A549 (cell line): ENCODE data around the gene CDA.

ENCODE experiments used
- CBX2 ChIP-seq: fragments of 200-600 bp; sonication (generic); IDR thresholded peaks from 2 replicates; pipeline ENCODE4 v1.6.1; 2016; ENCODE audit warnings: low read depth, mild to moderate bottlenecking, borderline replicate concordance
- FOSL2 ChIP-seq, 2 experiments: fragments of 450-650 bp in 1 of 2; fragments of >200 bp in 1 of 2; sonication (Bioruptor Twin) in 1 of 2; formaldehyde crosslinking; IDR thresholded peaks; 2 replicates each; pipeline versions ENCODE4 v1.5.0 to v1.6.1; 2016 to 2020; ENCODE audit warnings: mild to moderate bottlenecking in 1 of 2, moderate library complexity in 1 of 2
- POLR2AphosphoS2 ChIP-seq: conservative IDR thresholded peaks from 2 replicates; pipeline ENCODE4 v1.6.1; 2012; ENCODE audit warnings: low read length, improper control_type of control experiment, inconsistent platforms
- TF ChIP-seq, protein P1 (sequence below): fragments of >200 bp; sonication (Bioruptor Twin); formaldehyde crosslinking; IDR thresholded peaks from 3 replicates; pipeline ENCODE4 v1.5.1; 2016

DNA sequence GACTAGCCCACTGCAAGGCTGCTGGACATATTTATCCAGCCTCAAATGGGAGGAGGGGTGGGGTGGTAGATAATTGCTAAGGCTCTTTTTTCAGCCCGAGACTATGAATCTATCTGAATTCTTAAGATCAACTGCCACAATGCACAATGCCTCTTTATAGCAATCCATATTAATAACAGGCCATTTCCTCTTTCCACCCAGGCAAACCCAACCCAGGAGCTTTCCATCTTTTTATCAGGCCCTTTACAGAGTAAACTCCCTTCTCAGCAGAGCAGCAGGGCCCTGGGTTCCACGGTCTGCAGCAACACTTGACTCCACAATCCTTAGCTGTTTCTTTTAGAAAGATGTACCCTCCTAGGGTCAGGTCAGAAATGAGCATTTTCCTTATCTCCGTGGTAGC lies 71.5 kb downstream of the CDA start:
- TF ChIP-seq, protein P1, sequence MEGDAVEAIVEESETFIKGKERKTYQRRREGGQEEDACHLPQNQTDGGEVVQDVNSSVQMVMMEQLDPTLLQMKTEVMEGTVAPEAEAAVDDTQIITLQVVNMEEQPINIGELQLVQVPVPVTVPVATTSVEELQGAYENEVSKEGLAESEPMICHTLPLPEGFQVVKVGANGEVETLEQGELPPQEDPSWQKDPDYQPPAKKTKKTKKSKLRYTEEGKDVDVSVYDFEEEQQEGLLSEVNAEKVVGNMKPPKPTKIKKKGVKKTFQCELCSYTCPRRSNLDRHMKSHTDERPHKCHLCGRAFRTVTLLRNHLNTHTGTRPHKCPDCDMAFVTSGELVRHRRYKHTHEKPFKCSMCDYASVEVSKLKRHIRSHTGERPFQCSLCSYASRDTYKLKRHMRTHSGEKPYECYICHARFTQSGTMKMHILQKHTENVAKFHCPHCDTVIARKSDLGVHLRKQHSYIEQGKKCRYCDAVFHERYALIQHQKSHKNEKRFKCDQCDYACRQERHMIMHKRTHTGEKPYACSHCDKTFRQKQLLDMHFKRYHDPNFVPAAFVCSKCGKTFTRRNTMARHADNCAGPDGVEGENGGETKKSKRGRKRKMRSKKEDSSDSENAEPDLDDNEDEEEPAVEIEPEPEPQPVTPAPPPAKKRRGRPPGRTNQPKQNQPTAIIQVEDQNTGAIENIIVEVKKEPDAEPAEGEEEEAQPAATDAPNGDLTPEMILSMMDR: no peak
- TF ChIP-seq POLR2AphosphoS2 (no peak), FOSL2 (IDR thresholded peaks at IDR 0.05) (no peak), FOSL2 (CRISPR knock-in tag; IDR thresholded peaks at IDR 0.05) (no peak), CBX2 (no peak)
